Breast epithelium (tissue), 3 donors: ENCODE measurements around the gene SIK2.

Source experiments
- POLR2A ChIP-seq: fragments of 450-650 bp; IDR thresholded peaks from one replicate; pipeline ENCODE4 v1.6.1; 2016; ENCODE audit warnings: antibody characterized with exemption, mild to moderate bottlenecking, moderate library complexity
- TF ChIP-seq, protein P1 (sequence below), 3 donors: fragments of 450-650 bp; IDR thresholded peaks; one replicate each; pipeline ENCODE4 v1.5.1; 2016 to 2017; ENCODE audit warnings: antibody characterized with exemption in 3 of 3, mild to moderate bottlenecking in 3 of 3, moderate library complexity in 3 of 3

DNA sequence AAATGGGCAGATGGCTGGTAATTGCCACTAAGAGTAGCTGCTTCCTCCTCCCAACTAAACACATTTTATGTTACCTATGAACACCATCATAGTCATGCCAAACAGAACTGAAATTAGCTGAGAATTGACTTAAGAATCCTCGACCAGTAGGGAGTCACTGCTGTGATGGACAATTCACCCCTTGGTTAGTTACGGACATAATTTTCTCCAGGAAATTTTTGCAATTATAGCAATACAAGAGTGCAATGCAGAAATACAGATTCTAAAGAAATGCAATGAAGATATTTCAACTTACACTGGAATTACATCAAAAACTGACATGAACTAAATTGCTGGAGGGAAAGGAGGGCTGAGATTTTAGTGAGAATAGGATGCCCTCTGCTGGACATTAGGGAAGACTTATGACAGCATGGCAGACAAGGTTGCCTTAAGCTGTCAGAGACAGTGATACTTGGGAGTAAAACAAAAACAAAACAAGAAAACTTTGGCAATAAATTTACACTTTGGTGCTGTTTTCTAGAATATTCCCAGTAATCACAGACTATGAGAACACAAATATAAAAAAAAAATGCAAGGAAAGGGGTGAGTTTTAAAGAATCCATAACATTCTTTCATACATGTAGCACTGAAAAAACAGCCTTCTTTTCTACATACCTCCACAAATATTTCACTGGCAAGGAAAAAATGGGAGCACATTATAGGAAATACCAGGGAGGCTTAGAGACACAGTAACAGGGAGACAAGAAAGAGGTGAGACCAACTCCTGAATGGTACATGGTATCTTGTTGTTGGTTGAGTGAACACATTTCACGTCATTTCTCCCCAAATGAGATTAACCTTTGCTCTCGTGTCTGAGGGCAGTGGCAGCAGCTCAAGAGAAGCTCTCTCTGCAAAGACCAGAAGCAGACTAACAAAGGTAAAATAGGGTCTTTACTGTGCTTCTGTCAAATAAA is 175.1 kb downstream of the SIK2 start:
- TF ChIP-seq POLR2A = no peak
- TF ChIP-seq, protein P1, sequence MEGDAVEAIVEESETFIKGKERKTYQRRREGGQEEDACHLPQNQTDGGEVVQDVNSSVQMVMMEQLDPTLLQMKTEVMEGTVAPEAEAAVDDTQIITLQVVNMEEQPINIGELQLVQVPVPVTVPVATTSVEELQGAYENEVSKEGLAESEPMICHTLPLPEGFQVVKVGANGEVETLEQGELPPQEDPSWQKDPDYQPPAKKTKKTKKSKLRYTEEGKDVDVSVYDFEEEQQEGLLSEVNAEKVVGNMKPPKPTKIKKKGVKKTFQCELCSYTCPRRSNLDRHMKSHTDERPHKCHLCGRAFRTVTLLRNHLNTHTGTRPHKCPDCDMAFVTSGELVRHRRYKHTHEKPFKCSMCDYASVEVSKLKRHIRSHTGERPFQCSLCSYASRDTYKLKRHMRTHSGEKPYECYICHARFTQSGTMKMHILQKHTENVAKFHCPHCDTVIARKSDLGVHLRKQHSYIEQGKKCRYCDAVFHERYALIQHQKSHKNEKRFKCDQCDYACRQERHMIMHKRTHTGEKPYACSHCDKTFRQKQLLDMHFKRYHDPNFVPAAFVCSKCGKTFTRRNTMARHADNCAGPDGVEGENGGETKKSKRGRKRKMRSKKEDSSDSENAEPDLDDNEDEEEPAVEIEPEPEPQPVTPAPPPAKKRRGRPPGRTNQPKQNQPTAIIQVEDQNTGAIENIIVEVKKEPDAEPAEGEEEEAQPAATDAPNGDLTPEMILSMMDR (IDR thresholded peaks at IDR 0.05) = peak; percentile 73 to 89 (median 84)
